HG03025 (cell line): ENCODE results near the gene TFEB.
A peak's percentile ranks its signal among the peaks of the same experiment; 100 is the strongest.

ENCODE experiments used
- ATAC-seq: cut with Tn5 transposase; IDR thresholded peaks from one replicate; pipeline ENCODE4 v1.9.1; 2021; ENCODE audit warnings: mild to moderate bottlenecking, moderate library complexity; ENCODE audit not compliant: unreplicated experiment, low FRiP score

The TFEB gene

DNA sequence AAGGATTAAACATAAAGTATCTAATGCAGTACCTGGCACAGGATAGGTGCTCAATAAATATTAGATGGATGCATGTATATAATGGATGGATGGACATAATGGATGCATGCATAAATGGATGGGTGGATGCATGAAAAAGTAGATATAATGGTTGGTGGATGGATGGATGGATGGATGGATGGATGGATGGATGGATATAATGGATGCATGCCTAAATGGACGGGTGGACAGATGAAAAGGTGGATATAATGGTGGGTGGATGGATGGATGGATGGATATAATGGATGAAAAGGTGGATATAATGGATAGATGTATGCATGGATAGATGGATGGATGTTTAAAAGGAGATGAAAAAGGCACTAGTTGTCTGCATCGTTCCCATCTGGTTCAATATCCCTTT, 26.0 kb downstream of the TFEB start:
- no peak for ATAC-seq

DNA sequence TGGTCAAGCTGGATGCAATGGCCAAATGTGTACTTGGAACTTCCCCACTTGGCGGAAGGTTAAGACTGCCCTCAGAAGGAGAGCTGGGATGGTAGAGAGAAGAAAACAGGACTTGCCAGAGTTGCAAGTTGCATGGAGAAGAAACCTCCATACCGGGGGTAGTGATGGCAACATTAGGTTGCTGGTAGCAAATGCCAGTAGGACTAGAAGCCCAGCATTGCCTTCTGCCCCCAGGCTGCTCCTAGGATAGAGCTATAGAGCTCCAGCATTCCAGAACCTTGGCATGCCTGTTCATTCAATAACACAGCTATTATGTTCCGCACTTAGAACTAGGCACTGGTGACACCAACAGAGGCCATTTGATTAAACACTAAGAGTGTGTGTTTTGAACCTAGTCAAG, 26.6 kb downstream of the TFEB start:
- no peak for ATAC-seq

GRCh38 chr6:41707565-41708200, 27.7 kb downstream of the TFEB start:
- no peak for ATAC-seq

DNA sequence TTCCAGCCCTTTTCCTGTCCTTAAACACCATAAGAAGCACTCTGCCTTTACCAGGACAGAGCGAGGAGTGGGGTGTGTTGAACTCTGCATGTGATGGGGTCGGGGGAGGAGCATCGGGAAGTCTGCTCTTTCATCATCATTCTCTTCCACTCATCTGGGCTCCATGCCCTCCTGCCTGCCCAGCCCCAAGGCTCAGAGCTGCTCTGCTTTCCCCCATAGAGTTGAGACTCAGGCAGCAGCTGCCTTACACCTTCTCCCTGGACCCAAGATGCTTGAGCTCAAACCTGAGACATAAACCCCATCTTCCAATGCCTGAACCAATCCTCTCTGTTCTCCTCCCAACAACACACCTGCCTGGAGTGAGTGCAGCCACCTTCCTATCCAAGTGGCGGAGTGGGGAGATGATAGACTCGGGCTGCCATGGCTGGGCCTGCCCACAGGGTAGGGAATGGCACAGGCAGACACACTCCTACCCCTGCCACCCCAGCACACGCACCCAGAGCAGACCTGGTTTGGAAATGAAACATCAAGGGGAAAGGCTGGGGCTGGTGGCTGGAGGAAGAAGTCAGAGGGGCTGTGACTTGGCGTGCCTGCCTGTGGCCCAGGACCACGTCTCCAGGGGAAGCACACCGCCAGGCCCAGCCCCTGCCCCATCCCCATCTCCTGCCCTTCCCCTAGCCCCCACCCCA, 28.4 kb downstream of the TFEB start:
- ATAC-seq: no peak

DNA sequence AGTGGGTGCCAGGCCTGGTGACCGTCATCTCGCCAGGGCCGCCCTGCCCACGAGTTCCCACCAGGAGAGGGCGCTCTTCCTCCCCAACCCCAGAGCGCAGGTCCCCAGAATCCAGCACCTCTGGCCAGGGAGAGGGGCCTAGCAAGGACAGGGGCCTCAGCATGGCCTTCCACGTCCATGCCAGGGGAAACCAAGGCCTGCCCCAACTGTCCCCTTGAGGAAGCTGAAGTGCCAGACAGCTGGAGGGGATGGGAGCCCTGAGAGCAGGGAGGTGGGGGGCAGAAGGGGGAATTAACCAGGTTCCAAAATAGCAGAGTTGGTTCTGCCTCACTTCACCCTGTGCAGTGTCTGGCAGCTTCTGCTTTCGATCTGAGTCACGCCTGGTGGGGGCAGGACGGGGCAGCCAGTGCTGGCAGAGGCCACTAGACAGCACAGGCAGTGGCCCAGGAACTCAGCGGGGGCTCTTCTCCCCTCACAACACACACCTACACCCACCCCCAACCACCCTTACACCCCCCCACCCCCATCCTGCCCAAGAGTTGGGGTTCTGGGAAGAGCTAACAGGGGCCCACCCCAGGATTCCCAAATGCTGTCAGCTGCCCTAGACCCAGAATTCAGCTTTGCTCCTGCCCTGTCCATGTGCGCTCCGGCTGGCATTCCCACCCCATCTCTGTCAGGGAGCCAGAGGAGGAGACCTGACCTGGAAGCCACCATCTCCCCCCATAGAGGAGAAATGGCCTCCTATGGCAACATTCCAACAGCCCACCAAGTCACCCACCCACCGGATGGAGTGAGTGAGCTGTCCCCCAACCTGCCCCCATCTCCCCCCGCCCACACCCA, 29.2 kb downstream of the TFEB start:
- ATAC-seq: peak; percentile 53

GRCh38 chr6:41705311-41705995, 30.0 kb downstream of the TFEB start:
- ATAC-seq: no peak

DNA sequence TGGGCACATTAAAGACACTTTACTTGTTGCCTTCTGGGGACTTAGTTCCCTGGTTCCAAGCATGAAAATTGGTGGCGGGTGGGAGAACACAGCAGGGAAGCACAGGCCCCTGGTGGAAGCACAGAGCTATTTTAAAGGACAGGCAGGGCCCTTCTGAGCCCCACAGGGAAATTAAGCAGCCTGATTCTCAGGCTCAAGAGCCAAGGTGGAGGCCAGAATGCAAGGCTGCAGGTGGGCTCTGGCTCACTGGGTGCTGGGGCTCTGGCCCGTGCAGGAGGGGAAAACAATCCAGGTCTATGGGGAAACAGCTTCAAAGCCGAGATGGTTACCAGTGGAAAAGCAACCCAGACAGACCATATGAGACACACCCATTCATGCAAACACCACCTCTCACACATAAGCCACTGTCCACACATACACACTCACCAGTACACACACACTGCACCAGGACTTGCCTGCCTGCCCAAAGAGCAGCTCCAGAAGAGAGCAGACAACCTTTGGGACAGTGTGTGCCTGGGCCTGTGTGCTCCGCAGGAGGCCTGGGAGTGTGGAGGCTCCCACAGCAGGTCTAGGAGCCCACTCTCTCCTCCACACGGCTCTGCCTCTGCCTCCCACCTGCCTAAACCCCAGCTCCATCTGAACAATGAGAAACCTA, 30.6 kb downstream of the TFEB start:
- ATAC-seq: no peak

DNA sequence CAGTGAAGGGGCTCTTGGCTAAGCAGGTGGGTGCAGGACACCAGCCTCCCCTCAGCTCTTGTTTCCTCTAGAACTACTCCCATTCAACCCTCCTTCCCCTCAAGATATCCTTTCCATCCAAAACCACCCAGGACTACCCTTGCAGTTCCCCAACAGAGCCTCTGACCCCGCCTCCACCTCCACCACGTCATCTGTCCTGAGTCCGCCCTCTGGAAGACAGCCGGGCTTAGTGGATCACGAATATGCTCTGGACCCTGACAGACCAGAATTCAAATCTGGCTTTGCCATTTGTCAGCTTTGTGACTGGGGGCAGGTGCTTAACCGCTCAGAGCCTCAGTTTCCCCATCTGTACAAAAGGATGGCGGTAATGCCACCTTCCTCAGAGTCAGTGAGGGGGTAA, 31.4 kb downstream of the TFEB start:
- ATAC-seq: no peak

DNA sequence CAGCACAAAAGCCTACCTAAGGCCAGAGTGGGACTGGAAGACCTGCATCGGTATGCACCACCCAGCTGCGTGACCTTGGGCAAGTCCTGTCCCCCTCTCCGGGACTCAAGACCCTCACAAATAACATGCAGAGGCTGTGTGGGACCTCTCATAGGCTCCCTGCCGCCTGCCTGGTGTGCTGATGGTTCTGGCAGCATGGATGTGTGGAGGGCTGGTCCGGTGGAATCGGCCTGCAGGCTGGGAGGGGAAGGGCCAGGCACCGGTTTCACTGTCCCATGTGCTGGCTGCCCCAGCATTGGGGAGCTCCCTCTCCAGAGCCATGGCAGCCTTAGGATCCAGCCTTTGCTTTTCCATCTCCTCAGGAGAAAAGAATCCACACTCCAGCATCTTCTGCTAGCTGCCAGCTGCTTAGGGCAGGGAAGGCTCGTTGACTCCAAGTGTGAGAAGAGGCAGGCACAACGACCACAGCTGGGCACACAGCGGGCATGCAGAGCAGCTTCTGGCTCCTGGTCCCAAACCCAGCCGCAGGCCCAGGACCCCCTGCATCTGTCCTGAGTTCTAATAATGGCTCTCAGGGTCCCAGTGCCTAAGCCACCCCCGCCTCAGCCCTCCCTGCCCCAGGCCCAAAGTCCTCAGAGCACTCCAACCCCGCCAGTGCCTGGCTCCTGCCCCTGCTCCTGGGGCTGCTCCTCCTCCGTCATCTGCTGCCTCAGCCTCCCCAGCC, 32.5 kb downstream of the TFEB start:
- ATAC-seq: no peak

GRCh38 chr6:41702089-41702745, 33.2 kb downstream of the TFEB start:
- ATAC-seq: no peak

DNA sequence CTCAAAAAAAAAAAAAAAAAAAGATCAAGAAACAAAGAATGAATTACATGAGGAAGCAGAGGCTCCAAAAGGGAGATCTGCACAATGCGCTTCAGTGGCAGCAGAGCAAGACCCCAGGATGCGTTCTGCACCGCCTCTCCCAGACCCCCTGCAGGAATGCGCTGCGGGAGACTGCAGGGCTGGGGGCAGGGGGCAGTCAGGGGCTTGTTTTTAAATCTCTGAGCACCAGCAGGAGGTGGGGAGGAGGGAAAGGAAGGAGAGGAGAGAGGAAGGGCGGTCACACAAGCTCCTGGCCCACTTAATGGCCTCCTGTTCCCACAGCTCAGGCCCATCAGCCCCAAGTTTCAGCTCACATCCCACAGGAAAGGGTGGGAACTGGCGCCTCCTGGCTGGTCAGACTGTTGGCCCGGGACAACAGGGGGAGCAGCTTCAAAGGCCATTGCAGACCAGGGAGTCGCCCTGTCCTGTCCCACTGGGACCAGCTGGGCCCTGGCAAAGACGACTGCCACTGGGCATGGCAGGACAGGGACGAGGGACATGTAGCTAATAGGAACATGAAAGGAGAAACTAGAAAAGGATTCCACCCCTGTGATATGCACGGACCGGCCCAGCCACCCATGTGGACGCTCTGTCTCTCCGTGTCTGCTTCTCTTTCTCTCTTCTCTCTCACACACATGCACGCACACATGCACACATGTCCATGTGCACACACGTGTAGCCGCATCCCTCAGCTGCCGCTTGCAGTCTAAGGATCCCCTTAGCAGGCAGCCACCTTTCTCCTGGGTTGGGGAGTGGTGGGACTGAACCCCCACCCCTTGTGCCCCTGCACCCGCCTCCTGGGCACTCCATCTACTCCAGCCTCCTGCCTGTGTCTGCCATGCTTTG, 34.7 kb downstream of the TFEB start:
- ATAC-seq: no peak

DNA sequence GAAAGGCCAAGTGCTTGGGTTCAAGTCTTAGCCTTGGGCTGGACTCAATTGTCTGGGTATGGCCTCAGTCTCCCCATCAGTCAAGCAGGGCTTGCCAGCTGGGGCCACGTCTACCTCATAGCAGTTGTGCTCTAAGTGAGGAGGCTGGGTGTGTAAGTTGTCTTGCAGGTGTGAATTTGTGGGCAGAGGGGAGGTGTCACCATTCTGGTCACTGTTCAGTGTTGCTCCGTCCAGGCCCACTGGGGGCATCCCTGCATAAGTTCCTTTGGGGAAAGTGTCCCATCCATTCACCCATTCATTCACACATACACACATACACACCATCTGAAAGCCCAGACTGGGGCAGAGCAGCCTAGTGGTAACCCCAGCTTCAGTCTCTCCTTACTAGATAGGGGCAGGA, 36.3 kb downstream of the TFEB start:
- ATAC-seq: no peak

DNA sequence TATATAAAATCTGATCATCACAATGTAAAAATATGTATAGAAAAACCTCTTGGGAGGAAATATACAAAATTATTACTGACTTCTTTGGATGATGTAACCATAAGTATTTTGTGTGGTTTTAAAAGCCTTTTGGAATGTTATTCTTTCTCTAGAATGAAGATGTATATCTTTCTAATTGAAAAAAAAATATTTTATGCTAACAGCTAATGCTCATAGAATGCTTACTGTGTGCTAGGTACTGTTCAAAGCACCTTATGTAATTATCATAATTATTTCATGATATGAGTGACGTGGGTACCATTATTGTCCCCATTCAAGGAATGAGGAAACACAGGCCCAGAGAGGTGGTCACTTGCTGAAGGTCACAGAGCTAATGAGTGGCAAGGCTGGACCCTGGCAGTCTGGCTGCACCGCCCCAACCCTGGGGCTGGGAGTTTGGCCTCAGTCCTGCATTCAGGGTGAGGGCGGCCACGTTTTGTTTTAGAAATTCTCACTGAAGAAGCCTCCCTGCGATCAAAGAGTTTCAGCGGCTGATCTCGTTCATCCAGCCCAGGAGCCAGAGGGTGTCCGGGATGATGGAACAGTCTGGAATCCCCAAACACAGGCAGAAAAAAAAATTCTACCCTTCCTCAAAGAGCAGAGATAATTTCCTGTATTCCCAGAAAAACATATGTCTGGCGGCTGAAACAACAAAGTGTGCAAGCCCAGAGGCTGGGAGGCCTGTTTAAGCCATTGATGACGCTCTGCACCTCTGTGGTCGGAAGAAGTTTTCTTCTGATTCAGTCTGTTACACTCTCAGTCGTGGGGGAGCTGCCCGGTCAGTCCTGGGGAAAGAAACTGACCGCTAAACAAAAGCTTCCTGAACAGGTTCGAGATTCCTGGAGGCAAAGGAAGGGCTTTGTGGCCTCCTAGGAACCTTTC, 37.3 kb downstream of the TFEB start:
- ATAC-seq: no peak

DNA sequence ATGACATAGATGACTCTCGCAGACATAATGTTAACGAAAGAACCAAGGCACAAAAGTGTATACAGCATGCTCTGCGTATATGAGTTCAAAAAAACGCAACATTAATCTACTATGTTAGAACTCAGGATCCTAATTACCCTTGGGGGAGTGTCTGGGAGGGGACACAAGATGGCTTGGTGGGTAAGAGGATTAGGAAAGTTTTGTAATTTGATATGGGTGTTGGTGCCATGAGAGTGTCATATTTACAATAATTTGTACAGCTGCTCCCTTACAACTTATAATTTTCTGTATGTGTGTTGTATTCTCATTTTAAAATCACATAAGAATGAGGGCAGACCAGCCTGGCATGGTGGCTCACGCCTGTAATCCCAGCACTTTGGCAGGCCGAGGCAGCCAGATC, 38.6 kb downstream of the TFEB start:
- no peak for ATAC-seq

DNA sequence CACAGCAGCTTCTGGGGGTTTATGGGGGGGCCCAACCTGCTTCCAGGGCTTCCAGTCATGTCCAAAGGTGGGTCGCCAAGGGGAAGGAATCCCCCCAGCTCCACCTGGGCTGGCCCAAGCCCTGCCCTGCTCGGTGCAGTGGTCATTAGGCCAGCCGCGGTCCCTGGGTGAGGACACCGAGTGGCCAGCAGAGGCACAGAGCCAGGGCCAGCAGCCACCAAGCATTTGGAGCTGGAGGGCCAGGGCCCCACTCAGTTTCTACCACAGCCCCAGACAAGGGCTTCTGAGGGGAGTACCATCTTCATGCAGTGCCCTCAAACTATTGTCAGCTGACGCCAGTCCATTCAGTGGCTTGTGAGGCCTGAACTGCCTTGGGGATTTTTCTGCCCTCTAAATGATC, 39.6 kb downstream of the TFEB start:
- no peak for ATAC-seq

- ATAC-seq: no peak
Measured at GRCh38 chr6:41694815-41695526, 40.4 kb downstream of the TFEB start.
